ENCODE results near the gene BPIFA3. TPM values are rescaled to one million over a fixed set of nuclear protein-coding genes. Genes with fewer than 3 reads are reported as not detected.

The BPIFA3 gene
- total RNA-seq, 1 experiment from 2014 or later: not detected

GRCh38 chr20:33246077-33246476 is 28.9 kb downstream of the BPIFA3 start:
- DNase-seq (ENCODE audit: low read depth, low spot score) (no peak), ATAC-seq (no peak)
- Histone ChIP-seq H3K9me3 (ENCODE audit: control insufficient read depth in 1 of 2, insufficient read depth in 1 of 2, low read depth in 1 of 2, low read length in 2 of 2) (no peaks in the 10 kb centered on the region), H3K36me3 (ENCODE audit: control insufficient read depth in 1 of 2, insufficient read depth in 2 of 2, low read length in 2 of 2) (no peaks in the 10 kb centered on the region), H4K20me1 (ENCODE audit: insufficient read depth) (no peaks in the 10 kb centered on the region), H3K79me2 (ENCODE audit: insufficient read depth, low read length) (no peaks in the 10 kb centered on the region), H2AFZ (ENCODE audit: low read depth, low read length, poor library complexity, severe bottlenecking) (no peak overlapping the region), H3K4me1 (ENCODE audit: control insufficient read depth in 1 of 2, insufficient read depth in 2 of 2, low read length in 2 of 2) (no peaks in the 10 kb centered on the region), H3K9me2 (ENCODE audit: insufficient read depth) (no peaks in the 10 kb centered on the region), H3K27ac (ENCODE audit: low read depth, low read length) (no peak overlapping the region), H3K4me3 (replicated peaks in 1 of 2; ENCODE audit: low read depth in 1 of 2, low read length in 2 of 2) (no peak overlapping the region), H3K9ac (ENCODE audit: low read length) (no peak overlapping the region), H3K27me3 (ENCODE audit: insufficient read depth, low read length) (peaks cover 10% of the 10 kb centered on the region), H3K4me2 (ENCODE audit: low read length) (no peak overlapping the region)
- TF ChIP-seq EGR1 (IDR thresholded peaks at IDR 0.05; ENCODE audit: low read depth) (no peak), CEBPB (IDR thresholded peaks at IDR 0.05; ENCODE audit: low read depth) (no peak), SIN3A (IDR thresholded peaks at IDR 0.05; ENCODE audit: low read depth) (no peak), FOSL1 (IDR thresholded peaks at IDR 0.05; ENCODE audit: low read depth) (no peak), ELF1 (IDR thresholded peaks at IDR 0.05; ENCODE audit: borderline replicate concordance, low read depth) (no peak), CBX3 (IDR thresholded peaks at IDR 0.05; ENCODE audit: low read depth) (no peak), ATF3 (IDR thresholded peaks at IDR 0.05) (no peak), EZH2 (IDR thresholded peaks at IDR 0.05) (no peak), POLR2A (IDR thresholded peaks at IDR 0.05; ENCODE audit: borderline replicate concordance, extremely low read depth, insufficient read depth, insufficient read length) (no peak), POLR2AphosphoS5 (IDR thresholded peaks at IDR 0.05; ENCODE audit: low read depth, low read length) (no peak), EZH2phosphoT487 (IDR thresholded peaks at IDR 0.05; ENCODE audit: borderline replicate concordance) (no peak), RAD21 (IDR thresholded peaks at IDR 0.05; ENCODE audit: low read depth) (no peak), JUND (IDR thresholded peaks at IDR 0.05) (no peak), SP1 (IDR thresholded peaks at IDR 0.05; ENCODE audit: low read depth) (no peak), ZNF274 (IDR thresholded peaks at IDR 0.05; ENCODE audit: low read depth, low read length) (no peak), ZFX (IDR thresholded peaks at IDR 0.05) (no peak), REST (IDR thresholded peaks at IDR 0.05; ENCODE audit: low read depth) (no peak)
- TF ChIP-seq, protein P1, sequence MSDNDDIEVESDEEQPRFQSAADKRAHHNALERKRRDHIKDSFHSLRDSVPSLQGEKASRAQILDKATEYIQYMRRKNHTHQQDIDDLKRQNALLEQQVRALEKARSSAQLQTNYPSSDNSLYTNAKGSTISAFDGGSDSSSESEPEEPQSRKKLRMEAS (IDR thresholded peaks at IDR 0.05): no peak
- TF ChIP-seq, protein P2, sequence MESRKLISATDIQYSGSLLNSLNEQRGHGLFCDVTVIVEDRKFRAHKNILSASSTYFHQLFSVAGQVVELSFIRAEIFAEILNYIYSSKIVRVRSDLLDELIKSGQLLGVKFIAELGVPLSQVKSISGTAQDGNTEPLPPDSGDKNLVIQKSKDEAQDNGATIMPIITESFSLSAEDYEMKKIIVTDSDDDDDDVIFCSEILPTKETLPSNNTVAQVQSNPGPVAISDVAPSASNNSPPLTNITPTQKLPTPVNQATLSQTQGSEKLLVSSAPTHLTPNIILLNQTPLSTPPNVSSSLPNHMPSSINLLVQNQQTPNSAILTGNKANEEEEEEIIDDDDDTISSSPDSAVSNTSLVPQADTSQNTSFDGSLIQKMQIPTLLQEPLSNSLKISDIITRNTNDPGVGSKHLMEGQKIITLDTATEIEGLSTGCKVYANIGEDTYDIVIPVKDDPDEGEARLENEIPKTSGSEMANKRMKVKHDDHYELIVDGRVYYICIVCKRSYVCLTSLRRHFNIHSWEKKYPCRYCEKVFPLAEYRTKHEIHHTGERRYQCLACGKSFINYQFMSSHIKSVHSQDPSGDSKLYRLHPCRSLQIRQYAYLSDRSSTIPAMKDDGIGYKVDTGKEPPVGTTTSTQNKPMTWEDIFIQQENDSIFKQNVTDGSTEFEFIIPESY (IDR thresholded peaks at IDR 0.05; ENCODE audit: extremely low read depth, insufficient replicate concordance, low read length): no peak
- no TSS peak for BruUV-seq (replicated peaks)
- intact Hi-C loops (cut with micrococcal nuclease): no loop called here
- RAD21 ChIA-PET (ENCODE audit: low non-redundant PET in 1 of 2, low total read pairs in 2 of 2, uncharacterized antibody in 2 of 2, unreplicated experiment in 2 of 2): no interaction called here
- POLR2A ChIA-PET: no interaction called here
- CTCF ChIA-PET: no interaction called here

Data from HCT116 (cell line).